Germinal center (tissue), 1 donor: Measurements from ENCODE around the gene CNTNAP2.

ENCODE experiments used
- DNase-seq: peaks from one replicate; pipeline ENCODE4 v3.0.0; 2012; ENCODE audit warnings: mixed read lengths, low spot score

CNTNAP2 gene

DNA sequence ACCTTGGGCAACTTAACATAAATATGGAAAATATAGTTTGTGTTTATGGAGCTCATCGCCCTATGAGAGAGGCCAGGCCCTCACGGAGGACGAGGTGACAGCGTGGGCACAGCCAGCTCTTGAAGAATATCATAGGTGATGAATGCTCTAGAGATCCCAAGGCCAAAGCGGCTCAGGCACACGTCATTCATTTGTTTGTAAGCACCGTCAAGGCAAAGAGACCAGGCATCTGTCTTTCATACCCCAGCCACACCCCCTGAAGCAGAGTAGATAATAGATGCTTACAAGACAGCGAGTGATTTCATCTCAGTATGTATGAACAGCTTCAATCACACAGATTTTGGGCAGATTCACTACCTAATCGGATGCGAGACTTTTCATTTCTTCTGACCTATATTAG, 2231.9 kb downstream of the CNTNAP2 start:
- no peak for DNase-seq

DNA sequence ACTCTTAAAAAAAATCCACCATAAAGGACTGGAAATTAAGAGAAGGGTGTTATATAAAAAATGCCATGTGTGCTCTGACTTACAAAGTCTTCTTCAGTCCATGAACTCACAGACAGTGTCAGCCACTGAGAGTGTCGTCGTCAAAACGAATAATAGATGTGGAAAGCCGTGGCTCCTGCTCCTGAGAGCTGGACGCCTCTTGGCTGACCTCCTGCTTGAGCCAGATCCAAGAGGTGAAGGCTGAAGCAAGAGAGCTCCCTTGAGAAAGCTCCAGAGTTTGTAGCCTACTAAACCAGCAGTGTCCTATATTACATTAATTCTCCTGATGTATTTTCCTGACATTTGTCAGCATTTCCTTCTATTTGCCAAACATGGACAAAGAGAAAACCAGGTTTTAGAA, 2239.7 kb downstream of the CNTNAP2 start:
- DNase-seq: no peak

DNA sequence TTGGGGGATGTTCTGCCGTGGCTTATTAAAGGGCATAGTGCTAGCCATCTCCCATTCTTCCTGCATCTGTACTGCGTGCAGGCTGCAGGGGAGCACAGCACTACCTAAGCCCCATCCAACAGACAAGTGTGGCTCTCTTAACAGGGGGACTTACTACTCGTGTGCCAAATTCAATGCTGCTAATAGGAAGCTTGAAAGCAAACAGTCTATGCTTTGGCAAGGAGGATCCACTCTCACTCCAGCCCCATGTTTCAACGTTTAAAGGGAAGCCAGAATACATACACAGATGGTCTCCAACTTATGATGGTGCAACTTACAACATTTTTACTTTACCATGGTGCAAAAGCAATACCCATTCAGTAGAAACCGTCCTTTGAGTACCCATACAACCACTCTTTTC, 2245.9 kb downstream of the CNTNAP2 start:
- no peak for DNase-seq

DNA sequence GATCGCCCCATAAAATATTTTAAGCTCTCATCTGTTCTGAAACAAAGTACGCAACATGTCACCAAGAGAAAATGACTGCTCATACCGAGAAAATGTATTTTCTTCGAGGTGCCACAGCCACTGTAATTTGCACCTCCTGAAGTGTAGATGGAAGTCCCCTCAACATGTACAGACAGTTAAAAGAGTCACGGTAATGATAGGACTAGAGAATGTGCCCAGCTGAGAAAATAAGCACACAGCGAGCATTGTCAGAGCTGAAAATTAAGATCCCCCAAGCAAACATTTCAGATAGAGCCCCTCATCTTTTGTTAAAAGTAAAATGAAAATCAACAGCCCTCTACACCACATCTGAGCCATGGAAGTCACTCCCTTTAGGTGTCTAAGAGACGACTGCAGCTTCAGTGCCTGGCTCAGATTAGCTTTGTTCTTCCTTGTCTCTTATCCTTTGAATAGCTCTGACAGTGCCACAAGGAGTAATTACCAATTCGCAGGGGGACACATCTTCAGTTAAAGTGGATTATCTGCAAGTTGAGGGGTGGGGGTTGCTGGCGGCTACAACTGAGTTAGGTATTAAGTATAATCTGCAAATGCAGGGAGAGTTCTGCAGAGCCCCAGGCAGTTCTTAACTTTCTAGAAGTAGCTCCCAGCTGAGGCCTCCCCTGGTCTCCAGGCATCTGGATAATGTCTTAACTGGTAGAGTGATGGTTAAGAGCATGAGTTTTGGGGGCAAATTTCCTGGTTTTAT, 2251.3 kb downstream of the CNTNAP2 start:
- no peak for DNase-seq

DNA sequence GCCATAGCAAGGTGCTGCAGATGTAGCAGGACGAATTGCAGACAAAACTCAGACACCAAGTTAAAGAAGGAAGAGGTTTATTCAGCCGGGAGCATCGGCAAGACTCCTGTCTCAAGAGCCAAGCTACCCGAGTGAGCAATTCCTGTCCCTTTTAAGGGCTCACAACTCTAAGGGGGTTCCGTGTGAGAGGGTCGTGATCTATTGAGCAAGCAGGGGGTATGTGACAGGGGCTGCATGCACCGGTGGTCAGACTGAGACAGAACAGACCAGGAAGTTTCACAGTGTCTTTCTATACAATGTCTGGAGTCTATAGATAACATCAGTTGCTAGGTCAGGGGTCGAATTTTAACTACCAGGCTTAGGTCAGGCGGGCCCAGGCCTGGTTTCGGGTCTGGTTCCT, 2252.0 kb downstream of the CNTNAP2 start:
- DNase-seq: no peak

DNA sequence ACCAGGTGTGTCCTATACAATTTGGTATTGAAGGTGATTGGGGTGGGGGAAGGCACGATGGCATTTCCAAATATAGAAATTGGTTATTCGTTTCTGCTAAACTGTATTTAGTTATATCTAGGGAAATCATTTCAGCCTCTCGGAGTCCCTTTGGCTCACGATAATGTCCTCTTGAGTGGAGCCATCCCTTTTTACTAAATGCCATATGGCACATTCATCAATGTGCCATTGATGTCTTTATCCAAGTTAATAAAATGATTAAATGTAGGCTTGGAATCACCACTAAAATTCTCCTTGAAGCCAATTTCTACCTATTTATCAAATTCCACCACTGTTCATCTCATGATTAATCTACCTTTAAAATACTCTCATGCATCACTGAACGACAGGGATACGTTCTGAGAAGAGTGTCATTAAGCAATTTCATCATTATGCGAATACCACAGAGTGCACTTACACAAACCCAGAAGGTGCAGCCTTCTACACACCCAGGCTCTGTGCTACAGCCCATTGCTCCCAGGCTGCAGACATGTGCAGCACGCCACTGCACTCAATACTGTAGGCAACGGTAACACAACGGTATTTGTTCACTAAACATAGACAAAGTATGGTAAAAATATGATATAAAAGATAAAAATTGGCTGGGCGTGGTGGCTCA, 2254.8 kb downstream of the CNTNAP2 start:
- DNase-seq: no peak

DNA sequence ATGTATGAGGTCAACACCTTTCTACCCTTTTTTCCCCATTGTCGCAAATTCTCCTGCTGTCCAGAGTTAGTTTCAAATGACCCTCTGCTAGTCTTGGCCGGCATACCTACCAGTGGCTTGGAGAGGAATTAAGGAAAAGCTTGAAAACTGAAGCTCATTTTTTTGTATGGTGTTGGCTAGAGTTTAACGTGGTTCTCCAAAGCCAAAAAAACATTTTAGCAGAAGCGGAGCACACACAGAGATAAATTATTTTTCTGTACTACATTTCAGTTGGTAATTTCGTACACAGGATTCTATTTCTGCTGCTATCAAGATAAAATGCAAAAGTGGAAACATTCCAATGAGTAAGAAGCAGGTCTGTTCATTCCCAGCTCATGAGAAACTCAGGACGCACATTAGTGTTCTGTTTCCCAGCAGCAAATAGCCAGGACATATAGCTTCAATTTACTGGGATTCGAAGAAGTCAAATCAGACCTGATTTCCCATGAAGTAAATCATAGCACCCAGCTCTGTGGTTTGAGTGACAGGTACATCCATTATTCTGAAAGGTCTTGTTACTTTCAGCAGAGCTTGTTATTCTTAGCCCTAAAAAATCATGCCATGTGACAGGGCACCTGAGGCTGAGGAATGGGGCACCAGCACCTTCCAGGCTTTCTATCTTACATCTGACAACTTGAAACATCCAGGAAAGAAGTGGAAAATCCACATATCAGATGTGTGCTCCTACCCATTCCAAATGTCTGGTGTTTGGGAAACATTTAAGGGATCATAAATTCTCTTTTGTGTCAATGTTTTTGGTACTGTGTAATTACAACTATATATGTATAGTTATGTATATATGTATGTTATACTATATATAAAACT, 2258.0 kb downstream of the CNTNAP2 start:
- DNase-seq: no peak

DNA sequence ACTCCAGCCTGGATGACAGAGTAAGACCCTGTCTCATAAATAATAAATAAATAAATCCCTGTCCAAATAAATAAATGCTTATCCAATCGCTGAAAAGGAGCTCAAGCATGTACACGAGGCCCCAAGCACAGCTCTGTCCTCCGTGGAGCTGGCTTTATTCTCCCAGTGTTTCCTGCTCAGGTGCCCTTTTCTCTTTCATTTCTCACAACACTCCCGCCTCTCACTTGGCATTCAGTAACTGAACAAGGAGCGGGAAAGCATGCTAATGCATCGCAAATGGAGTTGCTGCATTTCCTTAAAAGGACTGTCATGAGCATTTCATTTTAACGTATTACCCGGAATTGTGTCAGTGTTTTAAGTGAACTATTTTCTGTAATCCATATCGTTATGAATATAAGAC, 2263.1 kb downstream of the CNTNAP2 start:
- DNase-seq: no peak

DNA sequence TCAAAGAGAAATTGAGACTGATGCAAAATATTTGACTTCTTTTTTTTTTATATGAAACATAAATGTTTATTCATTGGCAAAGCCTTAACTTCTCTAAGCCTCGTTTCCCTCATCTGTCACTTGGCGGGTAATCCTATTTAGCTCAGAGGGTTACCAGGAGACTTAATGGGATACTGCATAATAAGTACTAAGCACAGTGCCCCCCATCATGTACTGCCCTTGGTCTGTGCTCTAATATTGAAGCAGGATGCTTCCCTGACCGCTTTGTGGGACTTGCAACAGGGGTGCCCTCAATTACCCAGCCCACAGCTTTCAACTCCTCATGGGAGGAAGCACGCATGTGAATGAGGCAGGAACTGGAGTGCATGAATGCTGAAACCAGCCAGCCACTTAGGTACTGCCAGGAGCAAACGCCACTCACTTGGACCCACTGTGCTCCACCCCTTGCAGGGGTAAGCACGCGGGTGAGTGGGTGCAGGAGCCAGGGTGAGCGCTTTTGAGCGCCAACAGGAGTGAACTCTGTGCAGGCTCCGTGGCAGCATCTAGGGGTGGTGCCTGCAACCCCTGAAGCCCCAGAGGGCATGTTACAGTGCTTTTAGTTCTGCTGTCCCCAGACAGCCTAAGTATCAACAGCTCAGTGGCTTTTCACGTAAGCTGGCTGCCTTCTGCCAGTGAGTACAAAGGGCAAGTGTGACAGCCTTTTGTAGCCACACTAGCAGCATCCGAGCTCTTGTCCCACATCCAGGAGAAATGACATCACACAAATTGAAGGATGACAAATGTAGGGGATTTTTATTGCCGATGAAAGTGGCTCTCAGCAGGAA, 2264.2 kb downstream of the CNTNAP2 start:
- no peak for DNase-seq

DNA sequence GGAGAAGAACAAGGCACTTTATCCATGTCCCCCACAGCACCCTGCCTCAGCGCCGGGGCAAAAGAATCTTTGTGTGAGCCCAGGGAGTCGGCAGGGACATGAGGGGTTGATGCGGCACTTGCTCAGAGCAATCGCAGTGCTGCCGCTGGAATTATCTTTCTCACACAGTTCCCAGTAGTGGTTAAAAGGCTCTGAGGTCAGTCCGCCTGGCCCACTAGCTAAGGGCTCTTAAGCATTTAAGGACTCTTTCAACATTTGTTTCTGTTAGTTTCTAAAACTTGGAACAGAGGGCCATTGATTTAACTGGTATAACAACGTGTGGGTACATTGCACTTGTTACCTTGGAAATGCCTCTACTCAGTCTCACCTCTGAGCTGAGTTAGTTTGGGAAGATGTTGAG, 2266.0 kb downstream of the CNTNAP2 start:
- no peak for DNase-seq

DNA sequence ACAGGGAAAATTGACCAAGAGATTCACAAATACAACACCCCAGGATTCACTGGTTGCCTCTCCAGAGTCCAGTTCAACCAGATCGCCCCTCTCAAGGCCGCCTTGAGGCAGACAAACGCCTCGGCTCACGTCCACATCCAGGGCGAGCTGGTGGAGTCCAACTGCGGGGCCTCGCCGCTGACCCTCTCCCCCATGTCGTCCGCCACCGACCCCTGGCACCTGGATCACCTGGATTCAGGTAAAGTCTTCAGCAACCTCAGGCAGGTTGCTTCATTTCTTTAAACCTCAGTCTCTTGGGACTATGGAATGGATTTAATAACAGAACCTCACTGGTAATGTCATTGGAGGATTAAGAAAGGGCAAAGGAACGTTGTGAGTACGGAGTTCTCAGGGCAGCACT, 2267.1 kb downstream of the CNTNAP2 start:
- DNase-seq: no peak

DNA sequence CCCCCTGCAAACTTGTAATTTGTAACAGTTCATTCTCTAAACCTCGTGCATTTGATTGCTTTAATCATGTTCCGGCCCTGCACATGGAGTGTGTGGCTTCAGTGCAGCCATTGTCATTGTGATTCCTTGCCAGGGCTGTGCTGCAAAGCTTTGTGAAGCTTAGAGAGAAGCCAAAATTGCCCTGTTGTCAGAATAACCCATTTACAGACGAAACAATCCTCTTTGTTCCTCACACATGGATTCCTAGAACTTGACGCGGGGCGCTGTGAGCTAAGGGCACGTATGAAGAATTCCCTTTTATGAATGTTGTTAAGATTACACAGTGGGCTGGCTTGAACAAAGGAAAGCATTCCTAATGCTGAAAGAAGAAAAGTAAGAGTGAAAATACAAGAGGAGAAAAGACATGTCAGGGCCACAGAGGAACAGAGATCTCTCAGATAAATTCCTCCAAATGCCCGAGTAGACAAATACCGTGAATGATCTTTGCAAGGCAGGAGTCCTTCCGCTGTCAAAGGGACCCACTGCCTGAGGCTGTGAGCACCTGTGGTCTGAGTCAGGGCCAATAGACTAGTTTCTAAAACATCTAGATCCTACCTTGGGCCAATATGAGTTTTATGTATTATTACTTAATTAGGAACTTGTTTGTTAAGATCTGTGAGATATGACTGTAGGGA, 2268.5 kb downstream of the CNTNAP2 start:
- DNase-seq: no peak

DNA sequence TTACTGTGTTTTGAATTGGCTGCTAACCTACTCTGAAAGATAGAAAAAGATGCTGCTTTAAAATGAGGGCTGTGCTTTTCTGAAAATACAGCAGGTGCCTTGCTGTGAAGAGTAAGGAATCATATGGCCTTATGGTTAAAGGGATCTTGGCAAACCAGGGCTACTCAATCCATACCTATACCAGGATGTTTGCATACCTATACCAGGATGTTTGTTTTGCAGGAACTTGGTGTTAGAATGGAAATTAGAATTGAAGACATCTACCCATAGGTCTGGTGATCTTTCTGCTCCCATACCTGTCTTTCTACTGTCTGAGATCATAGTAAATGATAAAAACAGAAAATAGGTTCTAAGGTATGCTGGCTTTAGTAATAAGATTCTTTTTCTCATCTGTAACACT, 2273.8 kb downstream of the CNTNAP2 start:
- no peak for DNase-seq

DNA sequence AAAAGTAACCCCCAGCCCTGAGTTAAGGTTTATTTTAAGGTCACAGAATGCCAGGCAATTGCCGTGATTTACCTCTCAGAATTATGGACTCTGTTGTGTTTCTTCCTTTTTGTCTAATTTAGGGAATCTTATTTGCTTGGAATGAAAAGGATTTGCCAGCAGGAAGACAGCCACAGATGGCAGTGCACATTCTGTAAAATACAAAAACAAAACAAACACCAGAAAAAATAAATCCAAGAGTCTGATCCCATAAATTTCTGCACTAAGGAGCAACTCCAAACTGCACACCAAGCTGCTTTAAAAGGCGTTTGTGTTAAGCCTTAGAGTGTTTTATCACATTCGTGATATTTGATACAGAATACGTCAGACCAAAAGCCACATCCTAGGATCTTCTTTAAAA, 2275.0 kb downstream of the CNTNAP2 start:
- no peak for DNase-seq

DNA sequence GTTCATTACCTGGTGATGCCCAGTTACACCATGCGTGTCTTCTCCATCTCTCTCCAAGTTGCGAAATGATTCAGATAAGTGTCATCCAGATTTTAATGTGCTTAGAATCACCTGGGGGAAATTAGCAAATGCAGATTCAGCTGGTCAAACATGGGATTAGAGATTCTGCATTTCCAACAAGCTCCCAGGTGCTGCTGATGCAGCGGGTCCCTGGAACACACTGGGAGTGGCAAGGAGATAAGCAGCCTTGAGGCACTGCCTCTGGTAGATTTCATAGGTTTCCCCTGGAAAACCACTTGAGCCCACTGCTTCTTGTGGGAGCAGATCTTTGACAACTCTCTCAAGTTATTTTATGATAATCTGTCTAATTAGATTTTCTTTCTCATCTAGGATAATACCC, 2278.0 kb downstream of the CNTNAP2 start:
- DNase-seq: no peak

DNA sequence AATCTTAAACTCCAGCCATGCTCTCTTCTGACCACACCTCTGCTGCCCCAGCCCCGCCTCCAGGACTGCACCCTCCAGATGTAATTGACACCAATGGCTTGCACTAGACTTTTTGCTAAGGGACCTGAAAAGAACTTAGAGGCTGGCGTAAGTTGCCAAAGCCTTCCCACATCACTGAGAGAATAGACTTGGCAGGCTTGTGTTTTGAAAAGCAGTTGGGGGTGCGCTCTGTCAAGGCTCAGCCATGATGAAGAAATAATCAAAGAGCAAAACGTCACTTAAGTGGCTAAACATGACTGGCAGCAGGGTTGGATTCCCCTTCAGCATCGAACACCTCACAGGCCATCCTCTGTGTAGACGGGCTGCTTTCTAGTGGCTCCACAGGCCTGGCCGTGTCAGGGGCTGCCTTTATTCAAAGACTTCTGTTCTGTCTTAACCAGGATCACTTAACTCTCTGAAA, 2278.8 kb downstream of the CNTNAP2 start:
- no peak for DNase-seq

DNA sequence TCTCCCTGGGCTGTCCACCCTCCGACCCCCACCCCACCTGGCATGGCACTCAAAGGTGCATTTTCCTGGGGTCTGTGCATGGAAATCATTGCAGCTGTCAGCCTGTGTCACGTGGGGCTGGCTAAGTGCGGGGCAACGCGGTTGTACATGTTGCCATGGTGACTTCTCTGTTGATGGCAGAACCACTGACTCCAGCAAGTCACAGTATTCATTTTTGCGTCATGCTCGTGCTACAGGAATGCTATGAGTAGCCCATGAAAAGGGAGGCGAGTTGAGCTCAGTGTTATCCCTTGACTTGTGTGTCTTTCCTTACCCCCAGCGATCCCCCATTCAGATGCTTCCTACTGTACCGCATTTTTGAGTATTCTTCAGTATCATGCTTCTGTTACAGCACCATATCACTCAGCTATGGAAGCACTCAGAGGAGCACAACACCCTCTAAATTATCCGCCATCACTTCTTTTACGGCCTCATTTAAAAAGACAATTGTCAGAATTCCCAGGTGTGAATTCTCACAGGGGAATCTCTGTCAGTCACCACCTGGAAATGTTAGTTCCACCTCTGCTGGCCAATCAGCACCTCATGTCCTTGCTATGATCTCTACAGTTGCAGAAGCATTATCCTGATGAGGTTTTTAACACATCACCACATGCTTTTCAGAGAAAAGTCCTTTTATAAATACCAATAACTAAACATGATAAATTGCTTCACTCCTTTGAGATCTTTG, 2279.6 kb downstream of the CNTNAP2 start:
- DNase-seq: no peak

DNA sequence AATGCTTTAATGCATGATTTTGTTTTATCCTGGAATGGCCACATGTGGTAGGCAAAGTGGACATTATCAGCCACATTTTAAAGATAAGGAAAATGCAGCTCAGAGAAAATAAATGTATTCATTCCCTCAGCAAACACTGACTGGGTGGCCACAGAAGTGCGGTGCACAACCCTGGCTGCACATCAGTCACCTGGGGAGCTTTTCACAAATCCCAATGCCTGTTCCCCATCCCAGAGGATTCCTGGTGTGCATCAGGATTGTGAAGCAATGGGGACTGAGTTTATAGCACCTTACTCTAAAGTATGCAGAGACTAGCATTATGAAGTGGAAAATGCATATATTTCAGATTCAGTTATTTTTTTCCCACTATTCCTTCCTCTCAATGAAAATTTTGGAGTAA, 2280.5 kb downstream of the CNTNAP2 start:
- DNase-seq: no peak

DNA sequence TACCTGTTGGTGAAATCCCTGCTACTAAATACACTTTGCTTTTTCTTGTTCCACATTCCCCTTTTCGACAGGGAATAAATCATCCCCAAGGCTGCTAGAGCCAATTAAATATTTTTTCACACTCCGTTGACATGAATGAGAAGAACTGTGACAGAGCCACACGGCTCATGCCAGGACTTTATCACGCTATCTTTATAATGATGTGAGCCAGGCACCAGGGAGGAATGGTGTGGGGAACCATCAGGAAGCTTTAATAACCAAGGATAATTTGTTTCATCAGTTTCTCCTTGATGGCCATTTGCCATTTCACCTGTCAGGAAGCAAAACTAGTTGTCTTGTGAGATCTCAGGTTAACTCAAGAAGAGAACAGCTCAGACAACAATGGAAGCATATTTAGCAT, 2280.9 kb downstream of the CNTNAP2 start:
- no peak for DNase-seq

DNA sequence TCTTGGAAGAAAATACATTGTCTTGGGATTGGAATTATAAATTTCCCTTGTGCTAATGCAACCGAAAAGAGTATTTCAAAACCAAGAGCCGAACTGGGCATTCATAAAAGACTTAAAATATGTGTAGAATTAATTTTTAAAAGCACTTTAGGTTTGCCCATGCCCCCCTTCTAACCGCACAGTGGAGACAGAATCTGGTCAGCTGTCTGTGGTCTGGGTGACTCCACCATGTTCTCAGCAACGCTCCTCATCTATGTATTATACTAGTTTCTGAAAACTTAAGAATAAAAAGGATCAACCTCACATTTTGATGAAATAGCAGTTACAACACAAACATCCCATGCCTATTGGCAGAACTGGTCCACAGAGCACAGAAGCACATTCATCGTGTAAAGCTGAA, 2281.4 kb downstream of the CNTNAP2 start:
- no peak for DNase-seq

DNA sequence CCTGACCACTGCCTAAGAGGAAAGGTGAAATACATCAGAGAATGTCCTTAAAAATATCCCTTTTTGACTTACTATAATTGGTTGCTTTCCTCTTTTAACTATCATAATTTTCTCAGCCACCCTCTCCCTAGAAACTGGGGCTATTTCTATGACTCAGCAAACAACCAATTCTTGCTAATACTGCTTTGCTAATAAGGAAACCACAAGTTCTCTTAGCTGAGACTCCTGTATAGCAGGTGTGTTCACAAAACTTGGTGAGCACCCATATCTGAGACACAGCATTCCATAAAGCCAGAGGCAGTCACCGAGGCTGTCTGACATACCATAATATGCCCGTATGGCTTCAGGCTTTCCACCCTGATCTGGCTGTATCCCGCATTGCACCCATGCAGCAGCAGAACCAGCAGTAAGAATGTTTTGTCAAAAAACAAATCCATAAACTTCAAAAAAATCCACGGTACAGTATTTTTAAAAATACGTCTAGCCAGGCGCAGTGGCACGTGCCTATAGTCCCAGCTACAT, 2282.3 kb downstream of the CNTNAP2 start:
- no peak for DNase-seq
